Karpas-422 (cell line): ENCODE measurements around the gene ZSWIM5. TPM values are rescaled to one million over a fixed set of nuclear protein-coding genes. Genes with fewer than 3 reads are reported as not detected.
"Not testable (repeated sequence)": the region's sequence is repeated elsewhere in the genome, so short reads cannot be mapped to it uniquely, and the experiment has no call there.

ENCODE experiments used
- DNase-seq: peaks from one replicate; pipeline ENCODE4 v3.0.0-alpha.2; 2015
- H2AFZ ChIP-seq: fragments of 200-600 bp; sonication (generic); 2 replicates; pipeline ENCODE4 v1.6.1; 2014; ENCODE audit warnings: antibody characterized with exemption, low read length, mixed read lengths
- H3K27ac ChIP-seq: fragments of 200-600 bp; sonication (generic); 2 replicates; pipeline ENCODE4 v1.5.1; 2014; ENCODE audit warnings: mild to moderate bottlenecking, low read length, moderate library complexity
- H3K27me3 ChIP-seq: fragments of 200-600 bp; sonication (generic); 2 replicates; pipeline ENCODE4 v1.6.1; 2014; ENCODE audit warnings: low read length, mixed read lengths
- H3K36me3 ChIP-seq: fragments of 200-600 bp; sonication (generic); 2 replicates; pipeline ENCODE4 v1.6.1; 2014; ENCODE audit warnings: low read length, mixed read lengths; ENCODE audit not compliant: insufficient read depth
- H3K4me1 ChIP-seq: fragments of 200-600 bp; sonication (generic); 2 replicates; pipeline ENCODE4 v1.6.1; 2014; ENCODE audit warnings: mild to moderate bottlenecking, low read length, mixed read lengths
- H3K4me2 ChIP-seq: fragments of 200-600 bp; sonication (generic); 2 replicates; pipeline ENCODE4 v1.6.1; 2014; ENCODE audit warnings: low read length, low read depth, mild to moderate bottlenecking; ENCODE audit not compliant: poor library complexity, severe bottlenecking
- H3K4me3 ChIP-seq: fragments of 200-600 bp; sonication (generic); 2 replicates; pipeline ENCODE4 v1.5.1; 2014; ENCODE audit warnings: mild to moderate bottlenecking, antibody characterized with exemption, low read length, mixed read lengths
- H3K79me2 ChIP-seq: fragments of 200-600 bp; sonication (generic); 2 replicates; pipeline ENCODE4 v1.6.1; 2014; ENCODE audit warnings: mild to moderate bottlenecking, low read length, mixed read lengths
- H3K9ac ChIP-seq: fragments of 200-600 bp; sonication (generic); 2 replicates; pipeline ENCODE4 v1.6.0; 2014; ENCODE audit warnings: low read length
- H3K9me2 ChIP-seq: fragments of 200-600 bp; sonication (generic), shearing (Covaris generic); replicated peaks from 2 replicates; pipeline ENCODE4 v1.6.0; 2014; ENCODE audit warnings: mild to moderate bottlenecking, low read length, moderate library complexity; ENCODE audit not compliant: insufficient read depth
- H3K9me3 ChIP-seq: fragments of 300-700, 200-600 bp; sonication (generic); 2 replicates; pipeline ENCODE4 v1.6.1; 2014; ENCODE audit warnings: low read length, mixed read lengths
- H4K20me1 ChIP-seq: fragments of 200-600 bp; sonication (generic); 2 replicates; pipeline ENCODE4 v1.6.1; 2014; ENCODE audit warnings: mild to moderate bottlenecking, antibody characterized with exemption, low read length, low read depth; ENCODE audit not compliant: insufficient read depth
- total RNA-seq: library from RNA; depleted of rRNA; stranded (reverse); fragments of >200 nt; shearing (Covaris generic); gene quantifications from 2 replicates; pipeline ENCODE4 v1.2.3, GENCODE V29; 2014; ENCODE audit warnings: low replicate concordance

ZSWIM5 gene
- total RNA-seq, 1 experiment from 2014 or later = 0.04 TPM

DNA sequence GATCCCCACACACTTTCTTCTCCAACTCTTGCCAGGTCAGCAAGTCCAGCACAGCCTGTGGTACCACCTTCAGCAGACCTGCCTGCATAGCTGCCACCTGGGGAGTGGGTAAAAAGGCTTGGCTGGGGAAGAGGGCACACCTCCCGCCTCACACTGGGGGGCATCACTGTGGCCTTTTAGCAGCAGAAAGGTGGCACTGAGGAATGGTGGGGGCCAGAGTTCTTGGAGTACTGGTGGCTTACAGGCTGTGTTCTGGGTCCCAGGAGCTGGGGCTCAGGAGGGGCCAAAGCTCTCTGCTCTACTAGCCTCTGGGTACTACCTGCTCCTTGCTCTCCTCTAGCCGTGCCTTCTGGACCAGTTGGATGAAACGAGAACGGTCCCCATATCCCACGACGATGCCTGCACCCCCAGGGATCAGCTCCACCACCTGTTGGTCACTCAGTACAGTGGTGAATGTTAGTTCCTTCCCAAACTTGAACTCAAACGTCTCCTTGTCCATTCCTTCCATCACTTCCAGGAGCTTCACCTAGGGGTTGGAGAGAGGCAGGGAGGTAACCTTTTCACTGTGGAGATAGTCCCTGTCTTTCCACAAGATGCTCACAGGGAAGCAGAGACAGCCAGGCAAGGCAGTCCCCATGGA lies 202.0 kb downstream of the ZSWIM5 start:
- no peaks in the 10 kb centered on the region for H3K9me3 ChIP-seq
- no peak for DNase-seq

DNA sequence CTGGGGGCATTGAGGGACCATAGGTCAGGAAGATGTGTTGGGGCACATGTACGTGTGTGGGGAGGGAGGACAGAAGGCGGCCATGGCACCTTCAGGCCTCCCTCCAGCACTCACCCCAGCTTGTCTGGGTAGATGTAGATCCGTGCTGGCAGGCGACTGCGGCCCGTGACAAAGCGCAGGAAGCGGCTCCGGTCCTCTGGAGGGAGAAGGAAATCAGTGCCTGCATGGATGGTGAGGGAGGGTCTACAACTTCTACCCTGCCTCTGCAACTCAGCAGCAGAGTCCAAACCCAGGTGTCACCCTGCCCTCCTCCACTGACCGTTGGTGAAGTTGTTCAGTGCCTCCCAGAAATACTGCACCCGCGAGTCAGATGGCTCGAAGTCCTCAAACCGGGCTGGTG lies 202.7 kb downstream of the ZSWIM5 start:
- DNase-seq = no peak
- no peaks in the 10 kb centered on the region for H3K36me3 ChIP-seq
- no peak overlapping the region for H2AFZ ChIP-seq
- no peak overlapping the region for H3K9ac ChIP-seq
- no peaks in the 10 kb centered on the region for H3K9me3 ChIP-seq
- no peak overlapping the region for H3K27ac ChIP-seq
- no peak overlapping the region for H3K4me3 ChIP-seq
- H3K79me2 ChIP-seq = no peaks in the 10 kb centered on the region
- H4K20me1 ChIP-seq = no peaks in the 10 kb centered on the region
- no peaks in the 10 kb centered on the region for H3K27me3 ChIP-seq
- H3K9me2 ChIP-seq = no peaks in the 10 kb centered on the region
- H3K4me1 ChIP-seq = peaks cover 6% of the 10 kb centered on the region
- H3K4me2 ChIP-seq = no peak overlapping the region

More for the DNA sequence above, 202.0 kb downstream of the ZSWIM5 start:
- no peak overlapping the region for H3K27ac ChIP-seq
- H3K4me3 ChIP-seq = no peak overlapping the region
- H3K36me3 ChIP-seq = no peaks in the 10 kb centered on the region
- H3K79me2 ChIP-seq = no peaks in the 10 kb centered on the region
- no peak overlapping the region for H2AFZ ChIP-seq
- H4K20me1 ChIP-seq = no peaks in the 10 kb centered on the region
- peaks cover 6% of the 10 kb centered on the region for H3K4me1 ChIP-seq
- no peak overlapping the region for H3K4me2 ChIP-seq
- no peaks in the 10 kb centered on the region for H3K27me3 ChIP-seq
- no peak overlapping the region for H3K9ac ChIP-seq
- no peaks in the 10 kb centered on the region for H3K9me2 ChIP-seq

DNA sequence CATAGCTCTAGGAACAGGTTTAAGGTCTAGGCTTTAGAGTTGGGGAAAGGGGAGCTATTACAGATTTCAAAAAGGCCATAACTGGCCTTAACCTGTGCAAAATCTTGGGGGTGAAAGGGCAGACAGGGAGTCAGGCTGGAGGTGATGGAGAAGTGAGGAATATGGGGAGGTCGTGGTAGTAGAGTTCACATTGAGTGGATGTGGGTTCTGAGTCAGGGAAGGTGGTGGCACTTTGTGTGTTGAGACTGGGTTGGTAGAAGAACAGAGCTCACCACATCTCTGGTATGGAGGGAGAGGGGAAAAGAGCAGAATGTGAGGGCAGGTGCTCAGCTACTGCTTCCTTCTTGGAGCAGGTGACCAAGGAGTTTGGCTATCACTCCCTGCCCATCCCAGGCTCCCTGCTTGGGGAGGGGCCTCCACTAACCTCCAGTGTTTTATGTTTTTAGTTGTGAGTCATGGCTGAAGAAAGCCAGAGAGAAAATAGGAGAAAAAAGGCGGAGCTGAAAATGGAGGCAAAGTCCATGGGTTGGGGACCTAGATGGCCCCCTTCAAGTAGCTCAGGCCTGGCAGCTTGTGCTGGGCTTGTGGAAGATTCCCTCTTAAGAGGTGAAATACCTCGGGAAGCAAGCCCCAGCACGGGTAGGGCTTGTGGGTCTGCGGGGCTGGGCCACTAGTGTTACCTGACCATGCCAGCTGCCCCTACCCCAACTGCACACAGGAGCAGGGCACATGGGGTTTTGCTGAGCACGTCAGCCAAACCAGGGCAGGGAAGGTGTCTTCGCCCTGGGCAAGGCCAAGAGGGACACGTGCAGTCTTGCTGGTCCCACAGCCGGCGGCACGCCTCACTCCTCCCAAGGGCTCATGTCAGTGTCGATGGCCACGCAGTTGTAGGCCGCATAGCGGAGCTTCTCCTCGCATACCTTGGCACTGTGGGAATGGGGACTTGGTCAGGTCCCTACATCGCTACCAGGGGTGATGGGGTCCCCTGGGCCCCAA lies 203.5 kb downstream of the ZSWIM5 start:
- H3K36me3 ChIP-seq = no peaks in the 10 kb centered on the region
- H3K27me3 ChIP-seq = no peaks in the 10 kb centered on the region
- H4K20me1 ChIP-seq = no peaks in the 10 kb centered on the region
- DNase-seq = no peak
- no peak overlapping the region for H3K4me2 ChIP-seq
- no peaks in the 10 kb centered on the region for H3K9me2 ChIP-seq
- H3K27ac ChIP-seq = no peak overlapping the region
- no peak overlapping the region for H3K9ac ChIP-seq
- peaks cover 6% of the 10 kb centered on the region for H3K4me1 ChIP-seq
- no peak overlapping the region for H2AFZ ChIP-seq
- H3K79me2 ChIP-seq = no peaks in the 10 kb centered on the region
- H3K4me3 ChIP-seq = no peak overlapping the region
- no peaks in the 10 kb centered on the region for H3K9me3 ChIP-seq

DNA sequence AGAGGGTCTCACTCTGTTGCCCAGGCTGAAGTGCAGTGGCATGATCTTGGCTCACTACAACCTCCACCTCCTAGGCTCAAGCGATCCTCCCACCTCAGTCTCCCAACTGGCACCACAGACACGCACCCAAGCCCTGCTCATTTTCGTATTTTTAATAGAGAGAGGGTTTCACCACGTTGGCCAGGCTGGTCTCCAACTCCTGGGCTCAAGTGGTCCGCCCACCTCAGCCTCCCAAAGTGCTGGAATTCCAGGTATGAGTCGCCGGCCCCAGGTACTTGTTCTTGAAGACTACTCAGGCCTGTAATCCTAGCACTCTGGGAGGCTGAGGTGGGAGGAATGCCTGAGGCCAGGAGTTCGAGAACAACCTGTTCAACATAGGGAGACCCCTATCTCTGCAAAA lies 204.8 kb downstream of the ZSWIM5 start:
- not testable (repeated sequence) for H3K27me3 ChIP-seq, DNase-seq, H3K9me2 ChIP-seq, H3K4me1 ChIP-seq, H3K4me3 ChIP-seq, H3K79me2 ChIP-seq, H2AFZ ChIP-seq, H3K9ac ChIP-seq, H3K4me2 ChIP-seq, H4K20me1 ChIP-seq, H3K36me3 ChIP-seq, H3K27ac ChIP-seq, H3K9me3 ChIP-seq

DNA sequence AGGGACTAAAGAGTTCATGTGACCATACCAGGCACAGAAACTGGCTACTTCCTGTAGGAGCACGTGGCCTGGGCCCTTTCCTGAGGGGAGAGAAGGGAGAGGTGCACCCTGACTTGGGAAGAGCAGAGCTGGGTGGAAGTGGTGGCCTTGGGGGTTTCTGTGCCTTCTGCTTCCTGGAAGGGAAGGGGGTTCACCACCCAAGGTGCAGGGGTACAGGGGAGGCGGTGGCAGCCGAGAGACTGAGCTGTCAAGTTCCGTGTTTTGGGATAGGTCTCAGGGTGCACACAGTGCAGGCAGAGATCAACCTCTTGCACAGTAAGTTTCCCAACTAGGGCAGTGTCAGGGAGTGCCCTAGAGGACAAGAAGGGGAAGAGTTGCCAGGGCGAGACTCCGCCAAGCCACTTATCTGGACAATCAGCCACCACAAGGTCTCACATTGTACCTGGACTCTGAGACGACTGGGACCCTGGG lies 205.4 kb downstream of the ZSWIM5 start:
- DNase-seq = no peak
- Histone ChIP-seq H3K79me2 (no peaks in the 10 kb centered on the region), H3K36me3 (no peaks in the 10 kb centered on the region), H3K27ac (no peak overlapping the region), H3K4me1 (peaks cover 6% of the 10 kb centered on the region), H3K27me3 (no peaks in the 10 kb centered on the region), H3K9ac (no peak overlapping the region), H3K9me2 (no peaks in the 10 kb centered on the region), H4K20me1 (no peaks in the 10 kb centered on the region), H3K4me3 (no peak overlapping the region), H2AFZ (no peak overlapping the region), H3K9me3 (no peaks in the 10 kb centered on the region), H3K4me2 (no peak overlapping the region)

DNA sequence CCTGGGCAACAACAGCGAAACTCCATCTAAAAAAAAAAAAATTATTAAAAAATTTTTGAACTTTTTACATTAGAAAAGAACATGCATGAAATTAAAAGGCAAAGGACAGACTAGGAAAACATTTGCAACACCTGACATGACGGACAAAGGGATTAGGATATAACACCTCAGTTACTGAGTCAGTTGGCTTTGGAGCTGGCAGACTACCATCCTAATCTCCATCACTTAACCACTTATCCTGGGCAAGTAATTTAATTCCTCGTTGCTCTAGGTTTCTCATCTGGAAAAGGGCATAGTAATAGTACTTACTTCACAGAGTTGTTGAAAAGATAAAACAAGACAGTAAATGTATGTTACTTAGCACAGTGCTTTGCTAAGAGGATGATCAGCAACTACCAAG lies 207.2 kb downstream of the ZSWIM5 start:
- H3K4me1 ChIP-seq = peaks cover 6% of the 10 kb centered on the region
- H3K4me3 ChIP-seq = no peak overlapping the region
- H3K9me3 ChIP-seq = no peaks in the 10 kb centered on the region
- H3K27me3 ChIP-seq = no peaks in the 10 kb centered on the region
- H3K27ac ChIP-seq = no peak overlapping the region
- no peak for DNase-seq
- no peak overlapping the region for H3K4me2 ChIP-seq
- H4K20me1 ChIP-seq = no peaks in the 10 kb centered on the region
- no peaks in the 10 kb centered on the region for H3K36me3 ChIP-seq
- H3K79me2 ChIP-seq = no peaks in the 10 kb centered on the region
- no peak overlapping the region for H2AFZ ChIP-seq
- H3K9ac ChIP-seq = no peak overlapping the region
- no peaks in the 10 kb centered on the region for H3K9me2 ChIP-seq

DNA sequence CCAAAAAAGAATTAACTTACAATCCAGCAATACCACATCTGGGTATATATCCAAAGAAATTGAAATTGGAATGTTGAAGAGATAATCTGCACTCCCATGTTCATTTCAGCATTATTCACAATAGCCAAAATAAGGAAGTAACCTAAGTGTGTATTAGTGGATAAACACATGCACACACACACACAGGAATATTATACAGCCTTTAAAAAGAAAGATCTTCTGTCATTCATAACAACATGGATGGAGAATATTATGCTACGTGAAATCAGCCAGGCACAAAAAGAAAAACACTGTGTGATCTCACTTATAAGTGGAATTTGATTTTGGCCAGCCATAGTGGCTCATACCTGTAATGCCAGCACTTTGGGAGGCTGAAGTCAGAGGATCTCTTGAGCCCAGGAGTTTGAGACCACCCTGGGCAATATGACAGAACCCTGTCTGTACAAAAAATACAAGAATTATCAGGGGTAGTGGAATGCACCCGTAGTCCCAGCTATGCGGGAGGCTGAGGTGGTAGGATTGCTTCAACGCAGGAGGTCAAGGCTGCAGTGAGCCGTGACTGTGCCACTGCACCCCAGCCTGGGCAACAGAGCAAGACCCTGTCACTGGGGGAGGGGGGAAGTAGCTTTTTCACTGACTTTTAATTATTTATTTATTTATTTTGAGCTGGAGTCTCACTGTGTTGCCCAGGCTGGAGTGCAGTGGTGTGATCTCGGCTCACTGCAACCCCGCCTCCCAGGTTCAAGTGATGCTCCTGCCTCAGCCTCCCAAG lies 210.8 kb downstream of the ZSWIM5 start:
- Histone ChIP-seq H3K9me2 (no peaks in the 10 kb centered on the region), H2AFZ (no peak overlapping the region), H3K79me2 (no peaks in the 10 kb centered on the region), H3K4me2 (no peak overlapping the region), H3K4me3 (no peak overlapping the region), H3K9me3 (no peaks in the 10 kb centered on the region), H3K9ac (no peak overlapping the region), H4K20me1 (no peaks in the 10 kb centered on the region), H3K4me1 (peaks cover 7% of the 10 kb centered on the region), H3K27ac (no peak overlapping the region), H3K27me3 (no peaks in the 10 kb centered on the region), H3K36me3 (no peaks in the 10 kb centered on the region)
- no peak for DNase-seq
